KOPT-K1 (cell line): ENCODE results near the gene DSEL.

ENCODE experiments used
- H3K27ac ChIP-seq: fragments of 200-600 bp; sonication (generic); 2 replicates; pipeline ENCODE4 v1.5.1; 2016; ENCODE audit warnings: antibody characterized with exemption, mild to moderate bottlenecking, low read depth, low read length; ENCODE audit not compliant: poor library complexity, severe bottlenecking
- H3K36me3 ChIP-seq: fragments of 200-600 bp; sonication (generic); 2 replicates; pipeline ENCODE4 v1.5.1; 2017; ENCODE audit warnings: antibody characterized with exemption, mild to moderate bottlenecking, low read length, moderate library complexity; ENCODE audit not compliant: insufficient read depth
- H3K9me3 ChIP-seq: fragments of 200-600 bp; sonication (generic); 2 replicates; pipeline ENCODE4 v1.5.1; 2017; ENCODE audit warnings: antibody characterized with exemption, low read length, mild to moderate bottlenecking; ENCODE audit not compliant: insufficient read depth, poor library complexity, severe bottlenecking

DSEL gene

DNA sequence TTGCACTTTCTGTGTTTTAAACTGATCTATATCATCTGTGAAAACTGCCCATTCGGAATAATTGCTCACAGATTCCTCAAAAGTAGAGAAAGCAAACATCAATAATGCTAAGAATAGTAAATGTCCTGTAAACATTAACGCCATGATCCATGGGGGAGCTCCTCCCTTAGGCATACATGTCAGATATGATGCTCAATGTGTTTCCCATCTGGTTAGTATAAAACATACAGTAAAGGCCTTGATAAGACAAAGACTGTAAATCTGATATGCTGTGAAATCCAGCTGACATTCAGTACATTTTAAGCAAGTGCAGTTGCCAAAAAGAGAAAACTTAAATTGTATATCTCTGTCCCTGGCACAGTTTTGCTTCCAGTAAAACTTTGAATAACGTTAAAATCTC lies 2.1 kb downstream of the DSEL start:
- no peak overlapping the region for H3K27ac ChIP-seq
- H3K36me3 ChIP-seq: no peaks in the 10 kb centered on the region

DNA sequence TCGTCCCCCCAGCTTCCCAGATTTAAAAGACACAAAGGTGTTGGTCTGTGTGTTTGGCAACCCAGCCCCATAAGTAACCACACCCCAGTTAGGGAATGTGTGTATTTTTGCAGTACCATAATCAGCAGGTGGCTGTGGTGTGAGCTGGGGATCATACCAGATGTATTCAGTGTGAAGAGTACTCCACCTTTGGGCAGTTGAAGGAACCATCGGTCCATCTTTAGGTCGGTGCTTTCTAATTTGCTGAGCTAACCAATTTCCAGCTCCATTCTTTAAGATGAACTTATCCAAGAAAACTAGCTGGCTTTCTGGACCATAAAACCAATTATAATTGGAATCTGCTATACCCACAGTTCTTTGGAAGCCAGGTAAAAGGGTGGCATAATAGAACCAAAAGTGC lies 3.2 kb downstream of the DSEL start:
- Histone ChIP-seq H3K36me3 (no peaks in the 10 kb centered on the region), H3K9me3 (peaks cover 5% of the 10 kb centered on the region), H3K27ac (no peak overlapping the region)

More for the DNA sequence above, 2.1 kb downstream of the DSEL start:
- H3K9me3 ChIP-seq: peaks cover 5% of the 10 kb centered on the region

GRCh38 chr18:67511840-67512239 lies 4.7 kb downstream of the DSEL start:
- no peaks in the 10 kb centered on the region for H3K36me3 ChIP-seq
- peaks cover 5% of the 10 kb centered on the region for H3K9me3 ChIP-seq
- H3K27ac ChIP-seq: no peak overlapping the region

- H3K36me3 ChIP-seq: no peaks in the 10 kb centered on the region
- no peak overlapping the region for H3K27ac ChIP-seq
- H3K9me3 ChIP-seq: no peaks in the 10 kb centered on the region
Measured at GRCh38 chr18:67510831-67511230, 5.7 kb downstream of the DSEL start.

DNA sequence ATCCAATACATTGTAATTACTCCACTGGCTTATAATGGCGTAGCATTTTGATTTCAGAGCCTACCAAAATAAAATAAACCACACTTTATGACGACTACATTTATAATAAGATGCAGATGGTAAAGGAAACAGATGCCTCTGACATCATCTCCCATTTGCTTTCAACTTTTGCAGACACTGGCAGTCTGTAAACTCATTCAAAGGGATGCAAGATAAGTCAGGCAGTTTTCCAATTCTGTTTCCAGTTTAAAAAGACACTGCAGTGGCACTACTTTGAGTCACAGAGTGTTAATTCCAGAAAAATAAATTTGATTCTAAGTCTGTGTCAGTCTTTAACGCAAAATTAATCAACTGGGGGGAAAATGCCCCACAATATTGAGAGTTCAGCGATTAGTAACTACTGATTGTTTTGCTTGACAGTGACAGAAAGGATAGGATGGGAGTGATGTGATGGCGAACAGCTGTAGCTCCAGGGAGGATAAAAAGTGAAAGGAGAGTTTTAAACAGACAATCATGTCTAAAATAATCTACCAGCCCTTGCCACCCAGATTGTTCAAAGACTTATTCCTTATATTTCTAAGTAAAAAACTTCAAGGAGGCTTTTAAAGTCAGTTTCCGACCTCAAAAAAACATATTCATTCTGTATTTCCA lies 6.7 kb downstream of the DSEL start:
- Histone ChIP-seq H3K9me3 (no peaks in the 10 kb centered on the region), H3K27ac (no peak overlapping the region), H3K36me3 (no peaks in the 10 kb centered on the region)

DNA sequence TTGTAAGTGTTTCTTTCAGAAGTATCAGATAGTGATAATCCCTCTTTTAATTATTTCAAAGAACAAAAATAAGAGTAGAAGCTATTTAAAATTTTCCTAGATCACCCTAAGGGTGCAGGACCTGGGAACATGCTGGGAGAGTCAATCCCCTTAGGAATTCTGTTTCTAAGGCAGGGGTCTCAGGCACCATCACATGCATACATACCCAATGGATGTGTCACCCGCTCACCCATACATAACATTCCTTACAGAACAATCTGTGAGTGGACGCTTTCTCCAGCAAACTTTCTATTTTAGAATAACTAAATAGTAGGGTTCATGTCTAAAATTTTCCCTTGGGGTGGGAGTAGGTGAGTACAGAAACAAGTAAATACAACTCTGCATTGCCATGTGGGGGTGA lies 8.4 kb downstream of the DSEL start:
- H3K9me3 ChIP-seq: no peaks in the 10 kb centered on the region
- no peaks in the 10 kb centered on the region for H3K36me3 ChIP-seq
- no peak overlapping the region for H3K27ac ChIP-seq

DNA sequence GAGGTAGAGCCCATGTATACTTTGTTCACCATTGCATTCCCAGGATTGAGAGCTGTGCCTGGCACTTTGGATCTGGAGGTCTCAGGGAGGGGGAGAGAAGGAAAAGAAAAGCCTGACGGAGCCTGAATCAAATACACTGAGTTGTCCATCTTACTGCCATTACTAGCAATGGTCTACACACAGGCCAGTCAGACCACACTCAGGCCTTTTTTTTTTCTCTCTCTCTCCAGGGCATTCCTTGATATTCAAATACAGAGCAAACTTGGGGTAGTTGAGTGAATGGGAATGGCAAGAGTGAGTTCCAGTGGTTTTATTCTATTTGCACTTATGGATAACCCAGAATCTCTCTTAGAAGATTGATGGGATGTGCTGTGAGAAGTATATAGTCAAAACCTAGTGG lies 11.8 kb downstream of the DSEL start:
- H3K9me3 ChIP-seq: no peaks in the 10 kb centered on the region
- no peaks in the 10 kb centered on the region for H3K36me3 ChIP-seq
- H3K27ac ChIP-seq: no peak overlapping the region

DNA sequence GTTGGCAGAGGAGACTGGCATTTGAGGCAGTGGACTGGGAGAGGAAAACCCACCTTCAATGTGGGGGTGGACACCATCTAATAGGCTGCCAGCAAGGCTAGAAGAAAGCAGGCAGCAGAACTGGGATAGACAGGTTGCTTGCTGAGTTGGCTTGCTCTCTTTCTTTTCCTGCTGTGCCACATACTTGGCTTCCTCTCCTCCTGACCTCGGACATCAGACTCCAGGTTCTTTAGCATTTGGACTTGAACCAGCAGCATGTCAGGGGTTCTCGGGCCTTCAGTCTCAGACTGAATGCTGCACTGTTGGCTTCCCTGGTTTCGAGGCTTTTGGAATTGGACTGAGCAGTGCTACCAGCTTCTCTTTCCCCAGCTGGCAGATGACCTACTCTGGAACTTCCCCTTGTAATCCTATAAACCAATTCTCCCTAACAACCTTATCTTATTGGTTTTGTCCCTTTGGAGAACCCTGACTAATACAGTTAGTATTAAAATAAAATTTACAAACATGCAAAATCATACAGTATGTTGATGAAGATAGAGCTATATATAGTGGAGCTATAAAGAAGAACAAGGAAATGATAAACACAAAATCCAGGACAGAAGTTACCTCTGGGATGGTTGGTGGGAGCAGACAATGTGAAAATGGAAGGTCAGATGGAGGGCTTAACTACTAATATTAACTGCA lies 15.9 kb downstream of the DSEL start:
- Histone ChIP-seq H3K36me3 (no peaks in the 10 kb centered on the region), H3K9me3 (no peaks in the 10 kb centered on the region), H3K27ac (no peak overlapping the region)

- Histone ChIP-seq H3K36me3 (no peaks in the 10 kb centered on the region), H3K9me3 (no peaks in the 10 kb centered on the region), H3K27ac (no peak overlapping the region)
Measured at GRCh38 chr18:67496469-67496868, 20.1 kb downstream of the DSEL start.

- Histone ChIP-seq H3K27ac (no peak overlapping the region), H3K36me3 (no peaks in the 10 kb centered on the region), H3K9me3 (no peaks in the 10 kb centered on the region)
Measured at GRCh38 chr18:67486534-67486933, 30.0 kb downstream of the DSEL start.

DNA sequence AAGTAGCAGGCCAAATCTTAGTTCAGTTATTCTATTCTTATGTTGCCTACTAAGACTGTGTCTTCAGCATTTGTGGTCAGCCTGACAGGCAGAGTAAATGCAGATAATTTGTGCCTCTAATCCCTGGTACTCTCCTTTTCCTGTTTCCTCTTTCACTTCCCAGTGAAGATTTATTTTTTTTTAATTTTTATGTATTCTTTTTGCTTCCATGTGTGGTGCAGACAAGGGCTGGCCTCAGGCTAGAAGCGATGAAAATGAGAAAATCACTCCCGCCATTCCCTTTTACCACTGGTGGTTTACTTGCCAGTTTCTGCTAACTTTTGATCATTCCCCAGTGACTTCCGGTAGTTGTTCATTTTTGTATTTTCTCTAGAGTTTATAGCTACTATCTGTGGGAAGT lies 30.9 kb downstream of the DSEL start:
- Histone ChIP-seq H3K36me3 (no peaks in the 10 kb centered on the region), H3K27ac (no peak overlapping the region), H3K9me3 (no peaks in the 10 kb centered on the region)

DNA sequence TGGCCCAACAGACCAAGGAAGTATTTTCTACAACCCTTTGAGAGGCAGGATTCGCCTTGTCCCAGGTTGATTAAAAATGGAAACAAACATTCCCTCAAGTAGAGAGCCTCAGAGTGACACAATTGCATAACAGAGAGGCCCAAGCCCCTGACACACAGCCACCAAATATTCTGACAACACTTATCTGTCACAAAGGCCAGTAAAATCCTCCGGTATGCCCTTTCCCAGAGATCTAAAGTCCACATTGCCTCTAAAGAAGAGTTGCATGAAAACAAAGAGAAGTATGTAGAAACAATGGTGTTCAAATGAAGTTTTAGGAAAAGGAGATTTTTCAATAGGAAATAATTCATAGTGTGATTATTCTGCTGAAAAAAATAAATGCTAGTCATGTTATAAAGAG lies 32.1 kb downstream of the DSEL start:
- H3K36me3 ChIP-seq: no peaks in the 10 kb centered on the region
- no peak overlapping the region for H3K27ac ChIP-seq
- H3K9me3 ChIP-seq: no peaks in the 10 kb centered on the region

DNA sequence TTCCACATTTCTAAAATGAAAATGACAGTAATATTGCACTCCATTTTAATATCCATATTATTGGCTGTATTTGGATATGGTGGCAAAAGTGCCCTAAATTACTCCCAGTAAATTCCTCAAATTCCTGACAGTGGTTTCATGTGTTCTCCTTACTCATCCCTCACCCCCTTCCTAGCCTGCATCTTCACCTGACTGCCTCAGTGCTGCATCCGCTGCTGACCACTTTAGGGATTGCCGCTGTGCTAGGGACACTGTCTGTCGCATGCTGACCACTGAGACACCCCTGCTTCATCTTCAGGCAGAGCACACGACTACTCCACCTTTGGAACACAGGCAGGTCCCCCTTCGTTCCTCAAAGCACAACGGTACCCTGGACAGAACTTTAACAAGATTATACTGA lies 32.6 kb downstream of the DSEL start:
- Histone ChIP-seq H3K27ac (no peak overlapping the region), H3K36me3 (no peaks in the 10 kb centered on the region), H3K9me3 (no peaks in the 10 kb centered on the region)

GRCh38 chr18:67483237-67483636 lies 33.3 kb downstream of the DSEL start:
- Histone ChIP-seq H3K27ac (no peak overlapping the region), H3K36me3 (no peaks in the 10 kb centered on the region), H3K9me3 (no peaks in the 10 kb centered on the region)

DNA sequence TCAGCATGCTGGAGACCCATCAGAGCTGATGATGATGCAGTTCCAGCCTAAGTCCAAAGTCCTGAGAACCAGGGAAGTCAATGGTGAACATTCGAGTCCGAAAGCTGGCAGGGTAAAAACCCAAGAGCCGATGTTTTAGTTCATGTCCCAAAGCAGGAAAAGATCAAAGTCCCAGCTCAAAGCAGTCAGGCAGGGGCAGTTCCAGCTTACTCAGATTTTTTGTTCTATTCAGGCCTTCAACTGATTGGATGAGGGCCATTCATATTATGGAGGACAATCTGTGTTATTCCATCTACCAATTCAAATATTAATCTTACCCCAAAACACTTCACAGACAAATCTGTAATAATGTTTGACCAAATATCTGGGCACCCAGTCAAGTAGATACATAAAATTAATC lies 38.3 kb downstream of the DSEL start:
- no peaks in the 10 kb centered on the region for H3K36me3 ChIP-seq
- H3K9me3 ChIP-seq: no peaks in the 10 kb centered on the region
- H3K27ac ChIP-seq: no peak overlapping the region

GRCh38 chr18:67477522-67477921 lies 39.0 kb downstream of the DSEL start:
- H3K27ac ChIP-seq: no peak overlapping the region
- no peaks in the 10 kb centered on the region for H3K36me3 ChIP-seq
- no peaks in the 10 kb centered on the region for H3K9me3 ChIP-seq
